ENCODE data around the gene PTPRN2. TPM values are rescaled to one million over a fixed set of nuclear protein-coding genes. Genes with fewer than 3 reads are reported as not detected.

The PTPRN2 gene
- total RNA-seq, 1 experiment from 2014 or later: 1.7 TPM

DNA sequence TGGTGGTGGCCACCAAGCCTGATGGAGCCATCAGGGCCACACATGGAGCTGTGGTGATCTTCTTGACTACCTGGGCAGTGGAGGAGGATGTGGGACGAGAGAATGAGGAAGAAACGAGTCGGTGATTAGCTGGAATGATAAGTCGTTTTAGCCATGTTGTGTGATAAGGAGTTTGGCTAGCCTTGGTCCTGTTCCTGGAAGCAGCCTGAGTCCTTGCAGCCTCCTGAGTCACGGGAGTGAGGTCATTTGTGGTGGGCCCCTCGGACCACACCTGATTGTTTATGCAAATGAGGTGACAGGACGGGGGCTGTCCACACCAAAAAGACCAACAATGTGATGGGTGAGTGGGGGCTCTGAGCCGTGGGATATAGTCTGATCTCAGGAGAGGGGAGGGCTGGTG, 554.4 kb downstream of the PTPRN2 start:
- Histone ChIP-seq H3K4me1 (ENCODE audit: low read length) (no peaks in the 10 kb centered on the region), H3K4me2 (ENCODE audit: low read depth, low read length, poor library complexity, severe bottlenecking) (no peak overlapping the region), H3K9me3 (ENCODE audit: low read length) (no peaks in the 10 kb centered on the region; the same call in 1 of the 2 replicates), H3K36me3 (ENCODE audit: insufficient read depth, low read length) (no peaks in the 10 kb centered on the region), H3K79me2 (ENCODE audit: low read length) (no peaks in the 10 kb centered on the region), H3K27me3 (ENCODE audit: low read length) (no peaks in the 10 kb centered on the region), H4K20me1 (ENCODE audit: insufficient read depth, low read depth, low read length) (no peaks in the 10 kb centered on the region), H3K27ac (ENCODE audit: low read length) (no peak overlapping the region), H2AFZ (ENCODE audit: low read length) (no peak overlapping the region), H3K9ac (ENCODE audit: low read length) (no peak overlapping the region), H3K9me2 (replicated peaks; ENCODE audit: insufficient read depth, low read length) (no peaks in the 10 kb centered on the region), H3K4me3 (ENCODE audit: low read length) (no peak overlapping the region)
- DNase-seq: no peak

- H3K4me2 ChIP-seq (ENCODE audit: low read depth, low read length, poor library complexity, severe bottlenecking): no peak overlapping the region
- no peaks in the 10 kb centered on the region for H3K4me1 ChIP-seq (ENCODE audit: low read length)
- no peak overlapping the region for H3K9ac ChIP-seq (ENCODE audit: low read length)
- no peaks in the 10 kb centered on the region; the same call in 1 of the 2 replicates for H3K9me3 ChIP-seq (ENCODE audit: low read length)
- no peak overlapping the region for H3K27ac ChIP-seq (ENCODE audit: low read length)
- no peak overlapping the region for H2AFZ ChIP-seq (ENCODE audit: low read length)
- no peaks in the 10 kb centered on the region for H4K20me1 ChIP-seq (ENCODE audit: insufficient read depth, low read depth, low read length)
- no peak for DNase-seq
- H3K36me3 ChIP-seq (ENCODE audit: insufficient read depth, low read length): no peaks in the 10 kb centered on the region
- no peaks in the 10 kb centered on the region for H3K9me2 ChIP-seq (replicated peaks; ENCODE audit: insufficient read depth, low read length)
- no peaks in the 10 kb centered on the region for H3K27me3 ChIP-seq (ENCODE audit: low read length)
- no peaks in the 10 kb centered on the region for H3K79me2 ChIP-seq (ENCODE audit: low read length)
- no peak overlapping the region for H3K4me3 ChIP-seq (ENCODE audit: low read length)
Observed at GRCh38 chr7:158032561-158033115, 555.0 kb downstream of the PTPRN2 start.

- no peaks in the 10 kb centered on the region for H3K27me3 ChIP-seq (ENCODE audit: low read length)
- H3K4me2 ChIP-seq (ENCODE audit: low read depth, low read length, poor library complexity, severe bottlenecking): no peak overlapping the region
- H4K20me1 ChIP-seq (ENCODE audit: insufficient read depth, low read depth, low read length): no peaks in the 10 kb centered on the region
- H3K27ac ChIP-seq (ENCODE audit: low read length): no peak overlapping the region
- no peak for DNase-seq
- H3K9me3 ChIP-seq (ENCODE audit: low read length): no peaks in the 10 kb centered on the region; the same call in 1 of the 2 replicates
- H2AFZ ChIP-seq (ENCODE audit: low read length): no peak overlapping the region
- no peaks in the 10 kb centered on the region for H3K36me3 ChIP-seq (ENCODE audit: insufficient read depth, low read length)
- no peak overlapping the region for H3K4me3 ChIP-seq (ENCODE audit: low read length)
- H3K79me2 ChIP-seq (ENCODE audit: low read length): no peaks in the 10 kb centered on the region
- no peak overlapping the region for H3K9ac ChIP-seq (ENCODE audit: low read length)
- no peaks in the 10 kb centered on the region for H3K9me2 ChIP-seq (replicated peaks; ENCODE audit: insufficient read depth, low read length)
- H3K4me1 ChIP-seq (ENCODE audit: low read length): no peaks in the 10 kb centered on the region
Observed at GRCh38 chr7:158031867-158032308, 555.7 kb downstream of the PTPRN2 start.

DNA sequence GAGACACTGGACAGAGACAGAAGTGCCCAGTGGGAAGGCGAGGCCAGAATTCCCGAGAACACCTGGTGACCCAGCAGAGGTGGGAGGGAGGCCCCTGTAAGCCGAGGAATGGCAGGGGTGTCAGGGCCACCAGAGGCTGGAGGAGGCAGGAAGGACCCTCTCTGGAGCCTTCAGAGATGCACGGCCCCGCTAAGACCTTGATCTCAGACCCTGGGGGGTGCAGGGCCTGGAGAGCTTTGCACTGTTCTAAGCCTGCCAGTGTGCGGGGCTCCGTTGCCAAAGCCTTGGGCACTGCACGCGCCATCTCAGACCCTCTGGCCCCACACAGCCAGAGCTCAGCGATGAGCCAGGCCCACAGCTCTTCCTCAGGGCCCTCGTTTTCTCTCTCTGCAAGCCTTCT, 557.1 kb downstream of the PTPRN2 start:
- no peak overlapping the region for H3K27ac ChIP-seq (ENCODE audit: low read length)
- H3K4me2 ChIP-seq (ENCODE audit: low read depth, low read length, poor library complexity, severe bottlenecking): no peak overlapping the region
- no peak for DNase-seq
- no peaks in the 10 kb centered on the region for H3K79me2 ChIP-seq (ENCODE audit: low read length)
- H2AFZ ChIP-seq (ENCODE audit: low read length): no peak overlapping the region
- H3K9me2 ChIP-seq (replicated peaks; ENCODE audit: insufficient read depth, low read length): no peaks in the 10 kb centered on the region
- no peaks in the 10 kb centered on the region for H4K20me1 ChIP-seq (ENCODE audit: insufficient read depth, low read depth, low read length)
- H3K27me3 ChIP-seq (ENCODE audit: low read length): no peaks in the 10 kb centered on the region
- no peaks in the 10 kb centered on the region; the same call in 1 of the 2 replicates for H3K9me3 ChIP-seq (ENCODE audit: low read length)
- no peaks in the 10 kb centered on the region for H3K36me3 ChIP-seq (ENCODE audit: insufficient read depth, low read length)
- no peak overlapping the region for H3K9ac ChIP-seq (ENCODE audit: low read length)
- no peak overlapping the region for H3K4me3 ChIP-seq (ENCODE audit: low read length)
- H3K4me1 ChIP-seq (ENCODE audit: low read length): no peaks in the 10 kb centered on the region

GRCh38 chr7:158030071-158030470, 557.6 kb downstream of the PTPRN2 start:
- Histone ChIP-seq H3K4me3 (ENCODE audit: low read length) (no peak overlapping the region), H3K4me2 (ENCODE audit: low read depth, low read length, poor library complexity, severe bottlenecking) (no peak overlapping the region), H3K9me3 (ENCODE audit: low read length) (no peaks in the 10 kb centered on the region; the same call in 1 of the 2 replicates), H3K27ac (ENCODE audit: low read length) (no peak overlapping the region), H3K79me2 (ENCODE audit: low read length) (no peaks in the 10 kb centered on the region), H3K36me3 (ENCODE audit: insufficient read depth, low read length) (no peaks in the 10 kb centered on the region), H2AFZ (ENCODE audit: low read length) (no peak overlapping the region), H4K20me1 (ENCODE audit: insufficient read depth, low read depth, low read length) (no peaks in the 10 kb centered on the region), H3K27me3 (ENCODE audit: low read length) (no peaks in the 10 kb centered on the region), H3K9ac (ENCODE audit: low read length) (no peak overlapping the region), H3K9me2 (replicated peaks; ENCODE audit: insufficient read depth, low read length) (no peaks in the 10 kb centered on the region), H3K4me1 (ENCODE audit: low read length) (no peaks in the 10 kb centered on the region)
- DNase-seq: no peak

DNA sequence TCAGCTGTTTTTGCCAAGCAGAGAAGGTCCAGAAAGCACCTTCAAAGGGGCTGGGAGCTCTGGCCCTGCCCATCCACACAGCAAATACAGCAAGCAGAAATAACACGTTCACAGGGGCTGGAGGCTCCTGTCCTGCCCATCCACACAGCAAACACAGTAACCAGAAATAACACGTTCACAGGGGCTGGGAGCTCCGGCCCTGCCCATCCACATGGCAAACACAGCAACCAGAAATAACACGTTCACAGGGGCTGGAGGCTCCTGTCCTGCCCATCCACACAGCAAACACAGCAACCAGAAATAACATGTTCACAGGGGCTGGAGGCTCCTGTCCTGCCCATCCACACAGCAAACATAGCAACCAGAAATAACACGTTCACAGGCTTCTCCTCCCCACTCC, 558.1 kb downstream of the PTPRN2 start:
- Histone ChIP-seq H3K4me3 (ENCODE audit: low read length) (no peak overlapping the region), H3K27me3 (ENCODE audit: low read length) (no peaks in the 10 kb centered on the region), H3K4me2 (ENCODE audit: low read depth, low read length, poor library complexity, severe bottlenecking) (no peak overlapping the region), H2AFZ (ENCODE audit: low read length) (no peak overlapping the region), H3K36me3 (ENCODE audit: insufficient read depth, low read length) (no peaks in the 10 kb centered on the region), H3K79me2 (ENCODE audit: low read length) (no peaks in the 10 kb centered on the region), H3K9ac (ENCODE audit: low read length) (no peak overlapping the region), H3K9me3 (ENCODE audit: low read length) (no peaks in the 10 kb centered on the region; the same call in 1 of the 2 replicates), H3K27ac (ENCODE audit: low read length) (no peak overlapping the region), H3K4me1 (ENCODE audit: low read length) (no peaks in the 10 kb centered on the region), H3K9me2 (replicated peaks; ENCODE audit: insufficient read depth, low read length) (no peaks in the 10 kb centered on the region), H4K20me1 (ENCODE audit: insufficient read depth, low read depth, low read length) (no peaks in the 10 kb centered on the region)
- no peak for DNase-seq

- H3K9me3 ChIP-seq (ENCODE audit: low read length): no peaks in the 10 kb centered on the region; the same call in 1 of the 2 replicates
- H3K4me2 ChIP-seq (ENCODE audit: low read depth, low read length, poor library complexity, severe bottlenecking): no peak overlapping the region
- no peaks in the 10 kb centered on the region for H3K9me2 ChIP-seq (replicated peaks; ENCODE audit: insufficient read depth, low read length)
- H3K27me3 ChIP-seq (ENCODE audit: low read length): no peaks in the 10 kb centered on the region
- H3K4me3 ChIP-seq (ENCODE audit: low read length): no peak overlapping the region
- H3K79me2 ChIP-seq (ENCODE audit: low read length): no peaks in the 10 kb centered on the region
- no peaks in the 10 kb centered on the region for H3K36me3 ChIP-seq (ENCODE audit: insufficient read depth, low read length)
- no peak overlapping the region for H3K27ac ChIP-seq (ENCODE audit: low read length)
- no peak overlapping the region for H3K9ac ChIP-seq (ENCODE audit: low read length)
- DNase-seq: no peak
- H3K4me1 ChIP-seq (ENCODE audit: low read length): no peaks in the 10 kb centered on the region
- no peak overlapping the region for H2AFZ ChIP-seq (ENCODE audit: low read length)
- no peaks in the 10 kb centered on the region for H4K20me1 ChIP-seq (ENCODE audit: insufficient read depth, low read depth, low read length)
Observed at GRCh38 chr7:158028971-158029370, 558.7 kb downstream of the PTPRN2 start.

DNA sequence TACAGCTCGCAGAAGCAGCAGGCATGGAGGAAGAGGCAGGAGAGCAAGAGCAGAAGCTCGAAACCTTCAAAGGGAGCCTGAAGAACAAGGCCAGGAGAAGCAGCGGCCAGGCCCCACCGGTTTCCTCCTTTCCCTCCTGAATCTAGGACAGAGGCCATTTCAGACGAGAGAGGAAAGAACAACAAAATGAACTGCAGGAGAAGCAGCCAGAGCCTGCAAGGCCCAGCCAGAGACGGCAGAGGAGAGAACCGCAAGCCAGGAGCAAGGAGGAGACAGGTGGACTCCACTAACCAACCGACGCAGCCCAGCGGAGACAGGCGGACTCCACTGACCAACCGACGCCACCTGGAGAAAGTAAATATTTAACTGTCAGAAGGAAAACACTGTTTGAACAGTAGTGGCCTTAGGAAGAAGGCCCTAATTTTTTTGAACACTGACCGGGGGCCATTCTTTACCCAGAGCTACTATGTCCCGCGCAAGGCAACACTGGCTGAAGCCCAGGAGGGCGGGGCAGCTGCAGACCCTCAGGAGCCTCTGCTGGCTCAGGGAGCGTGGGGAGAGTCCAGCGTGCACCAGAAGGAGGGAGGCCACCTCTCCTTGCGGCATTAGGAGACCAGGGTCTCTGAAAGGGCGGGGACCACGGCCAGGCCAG, 559.2 kb downstream of the PTPRN2 start:
- H3K4me2 ChIP-seq (ENCODE audit: low read depth, low read length, poor library complexity, severe bottlenecking): no peak overlapping the region
- no peak overlapping the region for H3K9ac ChIP-seq (ENCODE audit: low read length)
- no peaks in the 10 kb centered on the region for H3K36me3 ChIP-seq (ENCODE audit: insufficient read depth, low read length)
- H3K79me2 ChIP-seq (ENCODE audit: low read length): no peaks in the 10 kb centered on the region
- H3K4me3 ChIP-seq (ENCODE audit: low read length): no peak overlapping the region
- no peak for DNase-seq
- no peak overlapping the region for H2AFZ ChIP-seq (ENCODE audit: low read length)
- H3K27me3 ChIP-seq (ENCODE audit: low read length): no peaks in the 10 kb centered on the region
- no peaks in the 10 kb centered on the region; the same call in 1 of the 2 replicates for H3K9me3 ChIP-seq (ENCODE audit: low read length)
- H3K9me2 ChIP-seq (replicated peaks; ENCODE audit: insufficient read depth, low read length): no peaks in the 10 kb centered on the region
- no peak overlapping the region for H3K27ac ChIP-seq (ENCODE audit: low read length)
- H4K20me1 ChIP-seq (ENCODE audit: insufficient read depth, low read depth, low read length): no peaks in the 10 kb centered on the region
- no peaks in the 10 kb centered on the region for H3K4me1 ChIP-seq (ENCODE audit: low read length)
